Panc1 (cell line): ENCODE results near the gene SEPTIN2. TPM values are rescaled to one million over a fixed set of nuclear protein-coding genes. Genes with fewer than 3 reads are reported as not detected.
"Not testable (repeated sequence)": the region's sequence is repeated elsewhere in the genome, so short reads cannot be mapped to it uniquely, and the experiment has no call there.

ENCODE experiments used
- ATAC-seq: fragments of 200-7000 bp; cut with Tn5 transposase; 2 replicates; pipeline ENCODE4 v1.9.1; 2020; ENCODE audit warnings: mild to moderate bottlenecking, moderate library complexity
- BruUV-seq: library from RNA; stranded (reverse); fragments of 400-500 nt; replicated peaks from 2 replicates; lab custom pipeline; 2021; lab: Mats Ljungman, UMichigan
- CTCF ChIA-PET: fragments of 300-600 bp; sonication (Branson Sonifier 250); formaldehyde crosslinking; loops from one replicate; lab custom pipeline; 2022; ENCODE audit warnings: antibody characterized with exemption; lab: Charles Lee
- POLR2A ChIA-PET: fragments of 300-600 bp; sonication (Branson Sonifier 250); formaldehyde crosslinking; loops from one replicate; lab custom pipeline; 2022; ENCODE audit warnings: antibody characterized with exemption; lab: Charles Lee
- DNase-seq: peaks from one replicate; pipeline ENCODE4 v3.0.0-alpha.2; 2010; ENCODE audit warnings: low read depth, low spot score
- H3K27ac ChIP-seq: 2 replicates; pipeline ENCODE4 v1.5.1; 2011; ENCODE audit warnings: mild to moderate bottlenecking, low read length, inconsistent platforms
- H3K27me3 ChIP-seq: fragments of 200-500 bp; sonication (Bioruptor generic); 2 replicates; pipeline ENCODE4 v1.6.0; 2014; ENCODE audit warnings: low read length, inconsistent platforms; ENCODE audit not compliant: control insufficient read depth, insufficient read depth
- H3K36me3 ChIP-seq: fragments of 200-500 bp; sonication (Bioruptor generic); 2 replicates; pipeline ENCODE4 v1.5.1; 2014; ENCODE audit warnings: inconsistent platforms, mild to moderate bottlenecking, low read length, moderate library complexity; ENCODE audit not compliant: control insufficient read depth, insufficient read depth
- H3K4me1 ChIP-seq: 2 replicates; pipeline ENCODE4 v1.5.1; 2011; ENCODE audit warnings: inconsistent platforms, mild to moderate bottlenecking, low read length, moderate library complexity; ENCODE audit not compliant: control insufficient read depth, insufficient read depth
- H3K4me3 ChIP-seq, 2 experiments: 2 replicates each; pipeline ENCODE4 v1.5.1; 2011 to 2012; ENCODE audit warnings: low read depth in 2 of 2, low read length in 2 of 2, mild to moderate bottlenecking in 2 of 2, inconsistent platforms in 1 of 2, moderate library complexity in 1 of 2
- H3K9me3 ChIP-seq: fragments of 200-500 bp; sonication (Bioruptor generic); 2 replicates; pipeline ENCODE4 v1.5.1; 2014; ENCODE audit warnings: low read depth, mild to moderate bottlenecking, inconsistent platforms, low read length, moderate library complexity; ENCODE audit not compliant: control insufficient read depth, insufficient read depth
- CTCF ChIP-seq: fragments of 450-650 bp; IDR thresholded peaks from 2 replicates; pipeline ENCODE4 v1.5.1; 2017; ENCODE audit warnings: mild to moderate bottlenecking
- POLR2AphosphoS5 ChIP-seq: IDR thresholded peaks from 2 replicates; pipeline ENCODE4 v1.6.1; 2012; ENCODE audit warnings: mild to moderate bottlenecking, low read depth, low read length, moderate library complexity
- REST ChIP-seq, 2 experiments: IDR thresholded peaks; 2 replicates each; pipeline ENCODE4 v1.6.1; 2011 to 2012; ENCODE audit warnings: low read depth in 2 of 2, control low read depth in 1 of 2, low read length in 1 of 2, mild to moderate bottlenecking in 1 of 2, moderate library complexity in 1 of 2; ENCODE audit not compliant: insufficient read depth in 1 of 2
- SIN3A ChIP-seq: IDR thresholded peaks from 2 replicates; pipeline ENCODE4 v1.6.1; 2012; ENCODE audit warnings: low read depth, mild to moderate bottlenecking, low read length, moderate library complexity, borderline replicate concordance; ENCODE audit not compliant: insufficient read depth
- TCF7L2 ChIP-seq: IDR thresholded peaks from 2 replicates; pipeline ENCODE4 v1.6.1; 2011; ENCODE audit warnings: mild to moderate bottlenecking, low read depth, low read length, inconsistent platforms
- in situ Hi-C: cut with HindIII; loops from 2 replicates; pipeline ENCODE4 v1.10.0; 2016; ENCODE audit warnings: low sequenced_read_pairs, low pct_unique_long_range_greater_than_20kb
- intact Hi-C: fragments of 100-400 bp; cut with micrococcal nuclease; formaldehyde crosslinking; loops from one replicate; pipeline ENCODE4 v1.10.0; 2022; ENCODE audit not compliant: unreplicated experiment
- total RNA-seq: library from RNA; stranded (reverse); gene quantifications from one replicate; pipeline ENCODE4 v1.2.1, GENCODE V29; 2021; ENCODE audit not compliant: unreplicated experiment

The SEPTIN2 gene
- total RNA-seq, 1 experiment from 2014 or later: 303 TPM

GRCh38 chr2:241317391-241317790 lies 1.7 kb downstream of the SEPTIN2 start:
- Histone ChIP-seq H3K27ac (peak overlapping the region; percentile 95), H3K27me3 (no peaks in the 10 kb centered on the region), H3K9me3 (no peaks in the 10 kb centered on the region), H3K36me3 (peaks cover 8% of the 10 kb centered on the region), H3K4me1 (peaks cover 52% of the 10 kb centered on the region), H3K4me3 (peak overlapping the region; percentile 80 to 88)
- POLR2A ChIA-PET: no interaction called here
- TF ChIP-seq SIN3A (no peak), REST (IDR thresholded peaks at IDR 0.05; ENCODE audit: insufficient read depth in 1 of 2, low read depth in 2 of 2, low read length in 1 of 2) (no peak), POLR2AphosphoS5 (no peak), CTCF (no peak), TCF7L2 (no peak)
- CTCF ChIA-PET: no interaction called here
- no peak for ATAC-seq
- intact Hi-C loops: no loop called here
- in situ Hi-C loops: no loop called here
- DNase-seq: no peak
- BruUV-seq: TSS peak; percentile 55

- ATAC-seq, H3K4me3 ChIP-seq: not testable (repeated sequence)
Measured at GRCh38 chr2:241318830-241319229, 3.1 kb downstream of the SEPTIN2 start.

GRCh38 chr2:241320394-241320793 lies 4.7 kb downstream of the SEPTIN2 start:
- POLR2A ChIA-PET: no interaction called here
- H3K9me3 ChIP-seq: no peaks in the 10 kb centered on the region
- no peaks in the 10 kb centered on the region for H3K27me3 ChIP-seq
- ATAC-seq (no peak), DNase-seq (no peak)
- H3K4me3 ChIP-seq: no peak overlapping the region
- in situ Hi-C loops (no loop called here), intact Hi-C loops (no loop called here)
- no peak for TF ChIP-seq REST (IDR thresholded peaks at IDR 0.05; ENCODE audit: insufficient read depth in 1 of 2, low read depth in 2 of 2, low read length in 1 of 2)
- no peak for TF ChIP-seq TCF7L2
- TF ChIP-seq SIN3A: no peak
- TF ChIP-seq POLR2AphosphoS5: no peak
- TF ChIP-seq CTCF: no peak
- no TSS peak for BruUV-seq
- H3K36me3 ChIP-seq: peaks cover 10% of the 10 kb centered on the region
- H3K27ac ChIP-seq: no peak overlapping the region
- H3K4me1 ChIP-seq: peaks cover 36% of the 10 kb centered on the region
- CTCF ChIA-PET: no interaction called here

More at GRCh38 chr2:241318830-241319229, 3.1 kb downstream of the SEPTIN2 start:
- H3K4me1 ChIP-seq: peaks cover 40% of the 10 kb centered on the region
- POLR2A ChIA-PET: interaction anchor here (0.6 kb wide), 1 partner anchor 101 kb away, joined by 5 read pairs; no protein-coding TSS in a partner anchor
- H3K27ac ChIP-seq, H3K27me3 ChIP-seq, DNase-seq, H3K9me3 ChIP-seq, CTCF ChIA-PET, in situ Hi-C loops, intact Hi-C loops, H3K36me3 ChIP-seq, BruUV-seq: not testable (repeated sequence)
